ENCODE results near the gene COL26A1.

COL26A1 gene

GRCh38 chr7:101582971-101583370, 220.3 kb downstream of the COL26A1 start:
- DNase-seq (ENCODE audit: low read depth): no peak
- H3K4me3 ChIP-seq (ENCODE audit: low read depth, low read length): no peak overlapping the region
- no peak for TF ChIP-seq CTCF (IDR thresholded peaks at IDR 0.05; ENCODE audit: control insufficient read depth, extremely low read depth, insufficient read depth)

GRCh38 chr7:101586078-101586905, 223.6 kb downstream of the COL26A1 start:
- H3K4me3 ChIP-seq (ENCODE audit: low read depth, low read length): no peak overlapping the region
- no peak for DNase-seq (ENCODE audit: low read depth)
- TF ChIP-seq CTCF (IDR thresholded peaks at IDR 0.05; ENCODE audit: control insufficient read depth, extremely low read depth, insufficient read depth): no peak

- DNase-seq (ENCODE audit: low read depth): no peak
- H3K4me3 ChIP-seq (ENCODE audit: low read depth, low read length): no peak overlapping the region
- no peak for TF ChIP-seq CTCF (IDR thresholded peaks at IDR 0.05; ENCODE audit: control insufficient read depth, extremely low read depth, insufficient read depth)
These were observed 224.4 kb downstream of the COL26A1 start for GRCh38 chr7:101586906-101587677.

GRCh38 chr7:101588131-101588935, 225.7 kb downstream of the COL26A1 start:
- no peak overlapping the region for H3K4me3 ChIP-seq (ENCODE audit: low read depth, low read length)
- TF ChIP-seq CTCF (IDR thresholded peaks at IDR 0.05; ENCODE audit: control insufficient read depth, extremely low read depth, insufficient read depth): no peak
- no peak for DNase-seq (ENCODE audit: low read depth)

- no peak for DNase-seq (ENCODE audit: low read depth)
- H3K4me3 ChIP-seq (ENCODE audit: low read depth, low read length): no peak overlapping the region
- TF ChIP-seq CTCF (IDR thresholded peaks at IDR 0.05; ENCODE audit: control insufficient read depth, extremely low read depth, insufficient read depth): no peak
These were observed 226.4 kb downstream of the COL26A1 start for GRCh38 chr7:101589052-101589451.

GRCh38 chr7:101589976-101590662, 227.4 kb downstream of the COL26A1 start:
- DNase-seq (ENCODE audit: low read depth): no peak
- TF ChIP-seq CTCF (IDR thresholded peaks at IDR 0.05; ENCODE audit: control insufficient read depth, extremely low read depth, insufficient read depth): no peak
- H3K4me3 ChIP-seq (ENCODE audit: low read depth, low read length): no peak overlapping the region

Measured in LNCaP clone FGC (cell line).